HG02938 (cell line): ENCODE data around the gene ARL11.
"Not testable (repeated sequence)": the region's sequence is repeated elsewhere in the genome, so short reads cannot be mapped to it uniquely, and the experiment has no call there.

Source experiments
- ATAC-seq: cut with Tn5 transposase; IDR thresholded peaks from one replicate; pipeline ENCODE4 v1.9.1; 2021; ENCODE audit warnings: mild to moderate bottlenecking, moderate library complexity; ENCODE audit not compliant: unreplicated experiment

The ARL11 gene

GRCh38 chr13:49612042-49612441 is 16.3 kb upstream of the ARL11 start:
- not testable (repeated sequence) for ATAC-seq

GRCh38 chr13:49615836-49616675 is 12.3 kb upstream of the ARL11 start:
- ATAC-seq: no peak

DNA sequence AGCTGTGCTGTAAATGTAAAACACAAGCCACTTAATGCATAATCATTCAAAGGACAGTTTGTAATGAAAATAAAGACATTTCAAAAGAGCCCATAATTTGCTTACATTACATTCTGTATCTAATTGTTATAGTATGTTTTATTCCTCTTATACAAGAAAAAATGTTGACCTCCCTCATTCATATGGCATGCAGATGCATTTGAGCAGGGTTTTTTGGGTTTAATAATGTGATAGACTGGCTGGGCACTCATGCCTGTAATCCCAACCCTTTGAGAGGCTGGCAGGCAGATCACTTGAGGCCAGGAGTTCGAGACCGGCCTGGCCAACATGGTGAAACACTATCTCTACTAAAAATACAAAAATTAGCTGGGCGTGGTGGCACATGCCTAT is 11.6 kb upstream of the ARL11 start:
- ATAC-seq: no peak

DNA sequence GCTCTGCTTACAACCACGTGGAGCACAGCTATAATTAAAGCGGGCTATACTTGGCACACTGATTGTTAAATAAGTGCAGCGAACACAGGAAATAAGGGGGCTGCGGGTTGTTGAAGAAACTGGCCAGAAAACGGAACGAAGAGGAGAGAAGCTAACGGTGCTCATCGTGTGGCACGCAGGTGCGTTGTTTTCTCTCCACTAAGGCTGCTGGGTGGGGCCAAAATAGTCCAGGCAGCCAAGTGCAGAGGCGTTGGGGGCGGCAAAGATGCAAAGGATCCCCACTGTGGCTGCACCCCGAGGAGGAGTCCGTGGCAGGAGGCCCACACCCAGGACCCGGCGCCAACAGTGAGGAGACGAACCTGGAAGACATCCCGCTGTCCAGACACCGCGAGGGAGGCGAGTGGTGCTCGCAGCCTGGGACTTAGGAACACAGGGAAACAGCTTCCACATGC is 8.1 kb upstream of the ARL11 start:
- ATAC-seq: no peak

DNA sequence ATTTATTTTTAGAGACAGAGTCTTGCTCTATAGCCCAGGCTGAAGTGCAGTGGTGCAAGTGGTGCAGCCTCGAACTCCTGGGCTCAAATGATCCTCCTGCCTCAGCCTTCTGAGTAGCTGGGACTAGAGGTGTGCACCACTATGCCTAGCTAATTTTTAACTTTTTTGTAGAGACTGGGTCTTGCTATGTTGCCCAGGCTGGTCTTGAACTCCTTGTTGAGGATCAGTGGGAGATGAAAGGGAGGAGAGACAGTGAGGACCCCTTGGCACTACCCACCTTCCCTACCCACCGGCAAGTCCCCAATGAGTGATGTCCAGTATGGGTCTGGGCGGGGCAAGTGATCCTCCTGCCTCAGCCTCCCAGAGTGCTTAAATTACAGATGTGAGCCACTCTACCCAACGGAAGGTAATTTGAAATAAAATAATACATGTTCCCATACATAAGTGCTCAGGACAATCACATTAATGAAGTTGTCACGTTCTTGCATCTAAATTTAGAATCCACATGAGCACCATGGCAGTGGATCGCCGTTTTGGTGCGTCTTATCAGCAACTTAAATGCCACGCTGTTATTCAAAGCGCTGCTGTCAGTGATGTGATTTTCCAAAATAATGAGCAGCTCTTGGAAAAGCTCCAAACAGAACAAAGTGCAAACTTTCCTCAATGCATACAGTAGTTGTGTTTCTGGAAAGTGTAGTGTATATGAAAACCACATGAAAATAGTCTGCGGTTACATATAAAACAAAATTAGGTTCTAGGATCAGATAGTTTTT is 5.9 kb upstream of the ARL11 start:
- ATAC-seq: no peak

DNA sequence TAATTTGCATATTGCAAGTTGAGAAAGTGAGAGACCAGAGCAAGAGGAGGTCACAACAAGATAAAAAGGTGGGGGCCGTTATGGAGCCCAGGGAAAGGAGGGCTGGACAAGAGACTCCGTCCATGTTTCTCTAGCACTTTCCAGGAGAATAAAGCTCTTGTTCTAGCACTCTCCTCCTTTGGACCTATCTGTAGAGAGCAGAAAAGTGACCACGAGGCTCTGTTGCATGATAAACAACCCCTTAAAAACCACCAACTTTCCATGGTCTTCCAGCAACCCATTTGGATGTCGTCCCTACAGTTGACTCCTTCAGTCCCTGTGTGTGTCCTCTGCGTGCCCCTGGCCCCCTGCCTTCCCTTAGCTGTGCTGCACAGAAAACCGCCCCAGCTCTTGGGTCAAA is 4.1 kb upstream of the ARL11 start:
- ATAC-seq: no peak

DNA sequence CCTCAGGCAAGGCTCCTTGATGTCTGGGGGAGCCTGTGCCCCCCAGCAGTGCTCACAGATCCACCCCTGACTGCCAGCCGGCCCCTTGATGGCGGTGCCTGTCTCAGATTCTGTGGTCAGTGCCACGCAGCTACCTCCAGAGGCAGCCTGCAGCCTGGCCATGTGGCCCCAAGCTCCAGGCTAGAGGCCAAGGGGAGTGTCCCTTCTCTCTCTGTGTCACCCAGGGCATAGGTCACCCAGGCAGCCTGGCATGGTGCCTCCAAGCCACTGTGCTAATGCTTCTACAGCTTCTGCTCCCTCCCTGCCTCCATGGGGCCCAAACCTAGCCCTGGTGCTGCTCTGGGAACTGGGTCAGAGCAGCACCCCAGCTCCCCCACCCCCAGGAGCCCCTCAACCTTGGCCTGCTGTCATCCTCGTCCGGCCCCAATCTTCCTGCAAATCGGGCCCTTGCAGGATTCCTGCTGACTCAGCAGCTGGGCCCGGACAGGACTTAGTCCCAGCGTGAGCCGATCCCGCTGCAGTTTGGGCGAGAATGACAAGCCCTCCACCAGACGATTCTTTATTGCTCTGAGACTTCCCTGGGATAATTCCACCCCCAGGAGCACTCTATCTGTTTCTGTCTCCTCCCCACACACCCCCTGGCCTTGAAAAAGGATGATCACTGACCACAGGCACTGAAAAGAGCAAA is 2.8 kb upstream of the ARL11 start:
- no peak for ATAC-seq

DNA sequence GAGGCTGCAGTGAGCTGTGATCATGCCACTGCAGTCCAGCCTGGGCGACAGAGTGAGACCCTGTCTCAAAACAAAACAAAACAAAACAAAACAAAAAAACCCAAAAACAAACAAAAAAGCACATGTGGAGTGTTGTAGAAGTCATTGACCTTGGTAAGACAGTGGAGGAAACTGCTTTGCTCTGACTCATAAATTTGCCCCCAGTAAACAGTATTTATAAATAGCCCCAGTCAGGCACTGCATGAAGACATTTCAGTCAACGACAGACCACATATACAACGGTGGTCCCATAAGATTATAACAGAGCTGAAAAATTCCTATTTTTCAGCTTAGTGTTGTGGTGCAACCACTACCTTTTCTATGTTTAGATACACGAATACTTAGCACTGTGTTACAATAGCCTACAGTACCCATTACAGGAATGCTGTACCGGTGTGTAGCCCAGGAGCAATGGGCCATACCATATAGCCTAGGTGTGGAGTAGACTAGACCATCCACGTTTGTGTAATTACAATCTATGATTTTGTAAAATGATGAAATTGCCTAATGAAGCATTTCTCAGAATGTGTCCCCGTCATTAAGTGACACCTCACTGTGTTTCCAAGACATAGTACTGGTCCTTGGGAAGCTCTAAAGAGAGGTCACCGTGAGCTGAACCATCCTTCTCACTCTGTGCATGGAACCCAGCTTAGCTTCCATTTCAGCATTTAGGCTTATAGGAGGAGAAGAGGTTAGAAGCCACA is 1.1 kb downstream of the ARL11 start:
- ATAC-seq: no peak

- ATAC-seq: no peak
Measured at GRCh38 chr13:49629947-49630346, 1.6 kb downstream of the ARL11 start.

DNA sequence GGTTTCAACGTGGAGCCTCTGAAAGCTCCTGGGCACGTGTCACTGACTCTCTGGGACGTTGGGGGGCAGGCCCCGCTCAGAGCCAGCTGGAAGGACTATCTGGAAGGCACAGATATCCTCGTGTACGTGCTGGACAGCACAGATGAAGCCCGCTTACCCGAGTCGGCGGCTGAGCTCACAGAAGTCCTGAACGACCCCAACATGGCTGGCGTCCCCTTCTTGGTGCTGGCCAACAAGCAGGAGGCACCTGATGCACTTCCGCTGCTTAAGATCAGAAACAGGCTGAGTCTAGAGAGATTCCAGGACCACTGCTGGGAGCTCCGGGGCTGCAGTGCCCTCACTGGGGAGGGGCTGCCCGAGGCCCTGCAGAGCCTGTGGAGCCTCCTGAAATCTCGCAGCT is 2.3 kb downstream of the ARL11 start:
- ATAC-seq: no peak

DNA sequence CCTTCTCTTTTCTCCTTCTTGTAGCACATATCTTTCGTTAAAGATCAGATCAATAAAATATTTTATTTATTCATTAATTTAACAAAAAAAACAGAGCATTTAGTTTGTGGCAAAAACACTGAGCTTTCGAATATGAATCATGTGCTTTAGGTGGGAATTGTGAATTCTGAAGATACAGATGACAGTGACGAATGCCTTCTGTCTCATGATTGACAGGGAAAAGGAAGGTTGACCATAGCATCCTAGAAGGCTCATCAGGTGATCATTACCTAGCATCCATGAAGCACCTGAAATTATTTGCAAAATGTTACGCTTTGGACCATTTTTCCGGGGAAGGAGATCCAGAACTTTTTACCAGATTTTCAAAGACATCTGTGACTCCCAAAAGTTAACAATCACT is 3.8 kb downstream of the ARL11 start:
- ATAC-seq: no peak

- ATAC-seq: no peak
Measured at GRCh38 chr13:49633710-49634109, 5.4 kb downstream of the ARL11 start.

DNA sequence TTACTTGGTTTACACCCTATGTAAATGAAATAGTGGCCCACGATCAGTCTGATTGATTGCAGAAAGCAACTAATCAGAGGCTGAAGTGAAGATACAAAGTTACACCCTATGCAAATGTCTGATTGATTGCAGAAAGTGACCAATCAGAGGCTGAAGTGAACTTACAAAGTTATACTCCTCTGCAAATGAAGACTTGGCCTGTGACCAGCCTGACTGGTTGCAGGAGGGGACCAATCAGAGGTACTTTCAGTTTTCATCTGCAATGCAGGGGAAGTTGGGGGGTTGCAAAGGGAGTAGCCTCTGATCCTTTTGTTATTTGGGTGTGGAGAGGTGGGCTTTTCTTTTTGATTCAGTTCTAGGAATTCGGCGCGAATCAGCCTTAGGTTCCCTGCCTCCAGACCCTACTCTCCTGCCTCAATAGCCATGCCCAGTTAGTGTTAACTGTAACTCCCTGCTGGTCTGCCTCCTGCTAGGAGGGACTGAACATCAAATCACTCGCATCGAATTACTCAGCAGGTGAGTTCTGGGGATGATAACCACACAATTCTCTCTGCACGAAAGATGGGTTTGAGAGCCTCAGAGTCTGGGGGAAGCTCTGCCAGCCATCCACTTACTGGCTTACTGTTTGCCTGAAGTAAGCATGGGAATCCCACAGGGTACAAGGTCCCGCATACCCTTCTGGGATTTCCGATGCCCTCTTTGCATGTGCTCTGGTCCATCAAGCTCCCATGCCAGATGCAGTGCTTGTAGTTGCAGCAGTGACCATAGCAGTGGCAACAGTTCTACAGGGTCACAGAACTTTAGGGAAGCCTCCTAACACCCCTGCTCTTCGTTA is 7.5 kb downstream of the ARL11 start:
- no peak for ATAC-seq

GRCh38 chr13:49636705-49637104 is 8.4 kb downstream of the ARL11 start:
- no peak for ATAC-seq

DNA sequence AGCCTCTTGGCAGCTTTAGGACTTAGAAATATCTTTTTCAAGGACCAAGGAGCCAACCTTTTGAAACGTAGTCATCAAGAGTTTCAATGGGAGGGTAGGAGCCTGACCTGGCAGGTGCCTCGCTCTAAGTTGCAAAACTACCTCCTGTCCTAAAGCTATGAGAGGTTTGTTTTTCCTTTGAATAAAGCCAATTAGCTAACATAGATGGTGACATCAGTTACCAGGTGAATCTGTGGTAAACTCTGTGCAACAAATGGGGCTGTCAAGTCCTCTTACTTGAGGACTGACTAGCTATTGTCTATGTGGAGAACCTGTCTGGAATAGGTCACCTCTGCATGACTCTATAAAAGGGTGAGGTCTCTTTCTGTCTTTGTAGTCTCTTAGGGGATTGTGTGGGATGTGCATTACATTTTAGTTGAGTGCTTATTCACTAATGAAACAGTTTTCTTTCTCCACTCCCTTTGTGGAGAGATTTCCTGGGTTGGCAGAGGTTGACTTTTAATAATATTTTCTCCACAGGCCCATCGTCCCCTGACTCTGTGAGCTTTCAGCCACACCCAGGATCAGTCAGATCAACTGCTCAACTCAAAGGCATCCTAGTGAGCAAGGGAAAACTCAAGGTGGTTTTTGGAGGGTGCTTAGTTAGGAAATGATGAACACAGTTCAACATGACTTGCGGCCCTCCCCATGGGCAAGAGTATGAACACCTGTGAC is 9.9 kb downstream of the ARL11 start:
- ATAC-seq: no peak

GRCh38 chr13:49638744-49639072 is 10.4 kb downstream of the ARL11 start:
- ATAC-seq: no peak

DNA sequence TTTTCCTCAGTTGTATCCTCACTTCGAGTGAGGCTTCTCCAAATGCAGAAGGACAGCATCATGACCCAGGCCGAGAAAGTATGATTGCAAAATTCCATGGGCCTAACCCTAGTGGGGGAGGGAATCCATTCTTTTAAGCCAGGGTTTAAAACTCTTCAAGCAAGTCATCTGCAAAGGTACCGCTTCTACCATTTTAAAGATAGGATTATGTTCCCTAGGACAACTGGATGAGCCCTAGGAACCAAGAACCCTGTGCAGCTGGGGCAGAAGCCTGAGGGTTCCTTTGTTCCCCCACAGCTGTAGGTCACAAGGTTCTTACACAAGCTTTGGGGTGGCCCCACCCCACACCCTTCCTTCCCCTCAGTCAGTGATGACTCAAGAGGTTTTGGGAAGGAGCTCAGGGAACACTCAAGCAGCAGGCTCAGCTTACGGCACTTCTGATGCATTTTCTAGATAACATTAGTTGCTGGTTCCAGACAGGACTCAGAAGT is 13.5 kb downstream of the ARL11 start:
- ATAC-seq: no peak

GRCh38 chr13:49643035-49643646 is 14.8 kb downstream of the ARL11 start:
- no peak for ATAC-seq

GRCh38 chr13:49645451-49645850 is 17.1 kb downstream of the ARL11 start:
- ATAC-seq: no peak
